Omental fat pad (tissue), 4 donors: Measurements from ENCODE around the gene VDR. TPM values are rescaled to one million over a fixed set of nuclear protein-coding genes. Genes with fewer than 3 reads are reported as not detected.

Experiments
- ATAC-seq: fragments of 150-250 bp; one replicate; pipeline ENCODE4 v1.9.1; 2016; ENCODE audit warnings: mild to moderate bottlenecking, moderate library complexity; ENCODE audit not compliant: low FRiP score
- DNase-seq: peaks from one replicate; pipeline ENCODE4 v3.0.0-alpha.2; 2019; ENCODE audit warnings: low spot score
- total RNA-seq, 4 donors: library from RNA; depleted of rRNA; stranded (reverse); fragments of >200 nt; gene quantifications; one replicate each; pipeline ENCODE4 v1.1.0, GENCODE V29; 2016
- TF ChIP-seq, protein P1 (sequence below), 3 donors: fragments of 450-650 bp; IDR thresholded peaks; one replicate each; pipeline ENCODE4 v1.5.1; 2016 to 2017; ENCODE audit warnings: antibody characterized with exemption in 3 of 3, mild to moderate bottlenecking in 3 of 3, moderate library complexity in 2 of 3

Gene VDR
- total RNA-seq, 4 donors from 2014 or later, result 2.8 to 10.0 (median 6.3) TPM

DNA sequence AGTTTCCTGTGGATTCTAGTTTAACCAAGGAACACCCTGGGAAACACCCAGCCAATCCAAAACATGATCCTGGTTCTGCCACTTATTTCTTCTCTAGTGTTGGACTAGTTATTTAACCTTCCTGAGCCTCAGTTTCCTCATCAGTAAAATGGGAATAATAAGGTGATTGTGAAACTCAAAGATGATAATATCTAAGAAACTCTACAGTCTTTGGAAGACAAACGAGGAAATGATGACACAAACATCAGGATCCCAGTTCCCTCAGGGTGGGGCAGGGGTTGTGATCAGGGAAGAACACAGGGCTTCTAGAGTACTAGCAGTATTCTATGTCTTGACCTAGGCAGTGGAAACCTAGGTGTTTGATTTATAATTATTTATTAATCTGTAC, 40.5 kb upstream of the VDR start:
- no peak for DNase-seq
- TF ChIP-seq, protein P1, sequence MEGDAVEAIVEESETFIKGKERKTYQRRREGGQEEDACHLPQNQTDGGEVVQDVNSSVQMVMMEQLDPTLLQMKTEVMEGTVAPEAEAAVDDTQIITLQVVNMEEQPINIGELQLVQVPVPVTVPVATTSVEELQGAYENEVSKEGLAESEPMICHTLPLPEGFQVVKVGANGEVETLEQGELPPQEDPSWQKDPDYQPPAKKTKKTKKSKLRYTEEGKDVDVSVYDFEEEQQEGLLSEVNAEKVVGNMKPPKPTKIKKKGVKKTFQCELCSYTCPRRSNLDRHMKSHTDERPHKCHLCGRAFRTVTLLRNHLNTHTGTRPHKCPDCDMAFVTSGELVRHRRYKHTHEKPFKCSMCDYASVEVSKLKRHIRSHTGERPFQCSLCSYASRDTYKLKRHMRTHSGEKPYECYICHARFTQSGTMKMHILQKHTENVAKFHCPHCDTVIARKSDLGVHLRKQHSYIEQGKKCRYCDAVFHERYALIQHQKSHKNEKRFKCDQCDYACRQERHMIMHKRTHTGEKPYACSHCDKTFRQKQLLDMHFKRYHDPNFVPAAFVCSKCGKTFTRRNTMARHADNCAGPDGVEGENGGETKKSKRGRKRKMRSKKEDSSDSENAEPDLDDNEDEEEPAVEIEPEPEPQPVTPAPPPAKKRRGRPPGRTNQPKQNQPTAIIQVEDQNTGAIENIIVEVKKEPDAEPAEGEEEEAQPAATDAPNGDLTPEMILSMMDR (IDR thresholded peaks at IDR 0.05), result no peak
- ATAC-seq, result no peak

DNA sequence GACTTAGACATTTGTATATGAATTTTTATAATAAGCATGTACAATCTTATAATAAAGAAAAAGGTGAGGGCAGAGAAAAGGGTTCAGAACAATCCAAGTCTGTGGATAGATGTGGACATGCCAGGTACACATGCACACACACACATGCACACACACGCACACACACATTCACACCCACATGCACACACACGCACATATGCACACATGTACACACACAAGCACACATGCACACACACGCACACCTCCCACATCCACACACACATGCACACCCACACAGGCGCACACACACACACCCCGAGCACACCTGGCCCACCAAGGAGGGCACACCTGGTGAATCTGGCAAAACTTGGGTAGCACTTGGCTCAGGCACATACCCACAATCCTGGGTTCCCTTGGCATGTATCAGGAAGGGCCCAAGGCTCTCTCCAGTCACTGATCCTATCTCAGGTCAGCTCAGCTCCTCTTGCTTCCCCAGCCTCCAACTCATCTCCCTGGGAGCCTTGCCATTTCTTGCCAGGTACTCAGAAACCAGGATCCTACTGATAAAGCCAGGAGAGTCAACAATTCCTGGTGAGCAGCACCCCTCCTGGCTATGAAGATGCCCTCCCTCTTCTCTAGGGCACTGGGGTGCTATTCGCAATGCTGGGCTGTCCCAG, 40.0 kb upstream of the VDR start:
- TF ChIP-seq, protein P1 (IDR thresholded peaks at IDR 0.05), result no peak
- DNase-seq, result no peak

DNA sequence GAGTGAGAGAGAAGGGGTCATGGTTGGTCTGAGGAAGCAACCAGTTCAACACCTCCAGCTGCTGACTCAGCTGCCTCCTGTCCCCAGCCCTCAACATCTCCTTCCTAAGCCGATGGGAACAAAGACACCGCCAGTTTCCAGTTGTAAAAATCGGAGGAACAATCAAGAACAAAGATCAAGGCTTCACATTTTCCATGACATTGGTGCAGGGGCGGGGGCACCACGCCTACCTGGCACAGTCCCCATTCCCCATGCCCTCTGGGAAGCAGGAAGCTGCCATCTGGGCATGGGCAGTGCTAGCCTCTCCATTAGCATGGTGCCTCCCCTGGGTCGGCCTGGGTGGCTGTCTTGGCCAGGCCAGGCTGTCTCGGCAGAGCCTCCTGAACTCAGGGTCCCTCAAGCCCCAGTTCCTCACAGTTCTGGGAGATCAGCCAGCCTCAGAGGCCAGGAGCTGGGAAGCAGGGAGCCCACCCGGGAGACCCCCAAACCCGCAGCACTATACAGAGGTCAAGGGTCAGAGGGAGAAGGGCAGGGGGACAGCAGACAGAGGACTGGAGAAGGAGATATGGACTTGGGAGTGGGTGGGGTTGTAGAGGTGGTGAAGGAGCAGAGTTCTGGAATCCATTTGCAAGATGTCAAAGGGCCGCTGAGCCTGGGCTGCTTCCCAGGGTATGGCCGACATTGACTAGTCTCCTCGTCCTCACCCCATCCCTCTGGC, 39.0 kb upstream of the VDR start:
- DNase-seq, result no peak
- TF ChIP-seq, protein P1 (IDR thresholded peaks at IDR 0.05), result no peak
- ATAC-seq, result no peak

More for the DNA sequence above, 40.0 kb upstream of the VDR start:
- no peak for ATAC-seq

DNA sequence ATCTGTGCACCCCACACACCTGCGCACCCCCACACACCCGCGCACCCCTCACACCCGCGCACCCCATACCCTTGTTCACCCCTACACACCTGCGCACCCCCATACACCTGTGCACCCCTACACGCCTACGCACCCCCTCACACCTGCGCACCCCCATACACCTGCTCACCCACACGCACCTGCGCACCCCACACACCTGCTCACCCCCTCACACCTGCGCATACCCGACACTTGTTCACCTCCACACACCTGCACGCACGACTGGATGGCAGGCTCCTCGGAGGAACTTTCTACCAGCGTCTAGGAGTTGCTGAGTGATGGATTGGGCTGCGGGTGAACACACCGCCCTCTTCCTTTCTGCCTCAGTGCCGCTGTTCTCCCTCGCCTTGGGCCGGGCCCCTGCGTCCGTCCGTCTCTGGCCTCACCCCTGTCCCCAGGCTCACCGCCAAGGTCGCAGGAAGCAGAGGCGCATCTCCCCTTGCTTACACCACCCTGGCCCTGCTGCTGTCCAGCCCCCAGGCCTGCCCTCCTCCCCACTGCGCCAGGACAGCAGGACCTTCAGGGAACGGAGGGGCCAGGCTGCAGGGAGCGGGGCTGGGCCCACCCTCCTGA, 37.9 kb upstream of the VDR start:
- ATAC-seq, result no peak

GRCh38 chr12:47941871-47942613, 37.2 kb upstream of the VDR start:
- DNase-seq (no peak), ATAC-seq (no peak)

More for the DNA sequence above, 37.9 kb upstream of the VDR start:
- DNase-seq, result no peak
- TF ChIP-seq, protein P1 (IDR thresholded peaks at IDR 0.05), result no peak

GRCh38 chr12:47941475-47941780, 36.6 kb upstream of the VDR start:
- DNase-seq (no peak), ATAC-seq (no peak)

More at GRCh38 chr12:47941871-47942613, 37.2 kb upstream of the VDR start:
- TF ChIP-seq, protein P1 (IDR thresholded peaks at IDR 0.05), result no peak

More at GRCh38 chr12:47941475-47941780, 36.6 kb upstream of the VDR start:
- TF ChIP-seq, protein P1 (IDR thresholded peaks at IDR 0.05), result no peak
